Glomerular visceral epithelial cell (primary cell): ENCODE results near the gene FOLH1.
"Not testable (repeated sequence)": the region's sequence is repeated elsewhere in the genome, so short reads cannot be mapped to it uniquely, and the experiment has no call there.

Experiments
- DNase-seq: peaks from one replicate; pipeline ENCODE4 v3.0.0-alpha.2; 2016; ENCODE audit errors: extremely low spot score

FOLH1 gene

DNA sequence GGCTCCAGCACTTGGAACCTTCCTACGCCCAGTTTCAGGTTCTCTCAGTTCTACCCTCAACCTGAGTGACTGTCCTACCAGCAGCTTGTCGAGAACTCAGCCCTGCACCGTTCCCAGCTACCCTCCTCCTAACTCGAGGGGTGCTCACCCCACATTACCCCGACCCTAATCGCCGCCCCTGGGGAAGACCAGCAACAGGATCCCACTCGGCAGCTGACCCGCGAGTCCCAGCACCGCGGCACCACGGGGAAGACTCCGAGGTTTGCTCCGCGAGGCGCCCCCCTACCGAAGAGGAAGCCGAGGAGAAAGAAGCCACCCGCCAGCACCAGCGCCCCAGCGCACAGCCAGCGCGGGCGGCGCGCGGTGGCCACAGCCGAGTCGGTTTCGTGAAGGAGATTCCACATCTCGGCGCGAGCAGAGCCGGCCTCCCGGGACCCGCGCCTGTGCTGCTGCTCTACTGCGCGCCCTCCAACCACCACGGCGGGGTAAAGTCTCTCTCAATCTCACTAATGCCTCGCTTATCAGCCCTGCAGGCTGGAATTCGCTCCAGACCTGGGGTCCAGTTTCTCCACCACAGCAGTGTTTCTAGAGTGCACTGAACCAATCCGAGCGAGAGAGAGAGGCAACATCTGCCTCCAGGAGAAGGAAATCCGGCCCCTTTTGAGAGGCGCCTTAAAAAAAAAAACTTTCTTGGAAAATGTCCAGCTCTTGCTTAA, at the start of gene FOLH1:
TSS of gene FOLH1 (minus strand) at position 597 of the 716 bp plus-strand sequence. CDS start at position 404, 193 bp downstream.
- no peak for DNase-seq

- DNase-seq = not testable (repeated sequence)
These were observed 46.7 kb upstream of the FOLH1 start for GRCh38 chr11:49255148-49255547.

DNA sequence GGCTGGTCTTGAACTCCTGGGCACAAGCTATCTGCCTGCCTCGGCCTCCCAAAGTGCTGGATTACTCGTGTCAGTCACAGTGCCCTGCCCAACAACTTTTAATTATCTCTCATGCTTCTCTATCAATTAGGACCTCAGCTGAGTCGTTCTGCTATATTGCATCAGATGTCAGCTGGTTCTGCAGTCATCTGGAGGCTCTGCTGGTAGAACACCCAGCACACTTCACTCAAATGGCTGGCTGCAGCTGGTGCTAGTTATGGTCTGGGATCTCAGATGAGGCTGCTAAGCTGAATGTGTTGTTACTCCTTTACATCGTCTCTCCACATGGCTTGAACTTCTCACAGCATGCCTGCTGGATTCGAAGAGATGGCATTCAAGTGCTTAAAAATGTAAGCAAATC, 42.8 kb upstream of the FOLH1 start:
- not testable (repeated sequence) for DNase-seq

- DNase-seq = not testable (repeated sequence)
These were observed 42.2 kb upstream of the FOLH1 start for GRCh38 chr11:49250398-49251115.

GRCh38 chr11:49249363-49249762, 41.0 kb upstream of the FOLH1 start:
- DNase-seq = not testable (repeated sequence)

GRCh38 chr11:49233685-49234084, 25.3 kb upstream of the FOLH1 start:
- not testable (repeated sequence) for DNase-seq

DNA sequence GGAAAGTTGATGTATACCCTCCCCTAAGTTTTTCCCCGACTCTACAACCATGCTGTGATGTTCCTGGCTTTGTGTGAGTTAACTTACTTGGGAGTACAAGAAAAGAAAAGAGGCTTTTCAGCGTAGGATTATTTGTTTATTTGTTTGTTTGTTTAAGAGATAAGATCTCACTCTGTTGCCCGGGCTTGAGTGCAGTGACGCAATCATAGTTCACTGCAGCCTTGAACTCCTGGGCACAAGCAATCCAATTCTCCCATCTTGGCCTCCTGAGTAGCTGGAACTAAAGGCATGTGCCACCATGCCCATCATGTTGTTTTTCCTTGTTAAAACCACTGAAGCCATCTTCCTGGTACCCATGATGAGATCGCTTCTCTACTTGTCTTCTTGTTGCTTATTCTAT, 24.6 kb upstream of the FOLH1 start:
- DNase-seq = not testable (repeated sequence)

DNA sequence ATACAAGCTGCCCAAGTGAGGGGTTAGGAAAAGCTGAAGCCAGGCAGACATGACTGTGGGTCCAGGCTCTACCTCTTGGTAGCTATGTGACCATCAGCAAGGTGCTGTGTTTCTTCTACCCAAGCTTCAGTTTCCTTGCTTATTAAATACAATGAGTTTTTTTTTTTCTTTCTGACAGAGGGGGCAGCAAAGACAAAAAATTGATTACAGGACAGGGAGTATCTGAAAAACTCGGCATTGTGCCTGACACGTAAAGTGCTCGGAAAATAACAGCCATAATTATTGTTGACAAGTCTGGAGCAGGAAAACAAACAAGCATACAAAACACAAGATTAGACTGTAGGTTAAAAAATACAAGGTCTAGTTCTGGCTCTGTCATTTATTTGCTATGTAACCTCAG, 23.3 kb upstream of the FOLH1 start:
- DNase-seq = not testable (repeated sequence)

DNA sequence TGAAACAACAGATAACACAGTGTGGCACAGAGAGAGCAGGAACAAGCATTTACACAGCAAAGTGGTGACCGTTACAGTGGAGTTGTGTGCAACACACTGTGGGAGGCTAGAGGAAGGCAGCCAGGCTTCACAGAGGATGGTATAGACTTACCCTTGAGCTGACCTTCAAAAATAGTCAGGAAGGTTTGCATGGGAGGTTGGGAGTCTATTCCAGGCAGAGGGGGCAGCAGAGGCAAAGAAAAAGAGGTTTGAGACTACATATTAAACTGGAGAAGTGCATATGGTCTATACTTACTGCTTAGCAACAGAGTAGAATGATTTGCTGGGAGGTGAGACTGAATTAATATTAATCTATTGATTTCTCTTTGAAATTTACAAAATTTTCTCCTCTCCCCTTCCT, 22.1 kb upstream of the FOLH1 start:
- not testable (repeated sequence) for DNase-seq

- not testable (repeated sequence) for DNase-seq
These were observed 21.6 kb upstream of the FOLH1 start for GRCh38 chr11:49230001-49230400.

- not testable (repeated sequence) for DNase-seq
These were observed 20.7 kb upstream of the FOLH1 start for GRCh38 chr11:49229136-49229535.

DNA sequence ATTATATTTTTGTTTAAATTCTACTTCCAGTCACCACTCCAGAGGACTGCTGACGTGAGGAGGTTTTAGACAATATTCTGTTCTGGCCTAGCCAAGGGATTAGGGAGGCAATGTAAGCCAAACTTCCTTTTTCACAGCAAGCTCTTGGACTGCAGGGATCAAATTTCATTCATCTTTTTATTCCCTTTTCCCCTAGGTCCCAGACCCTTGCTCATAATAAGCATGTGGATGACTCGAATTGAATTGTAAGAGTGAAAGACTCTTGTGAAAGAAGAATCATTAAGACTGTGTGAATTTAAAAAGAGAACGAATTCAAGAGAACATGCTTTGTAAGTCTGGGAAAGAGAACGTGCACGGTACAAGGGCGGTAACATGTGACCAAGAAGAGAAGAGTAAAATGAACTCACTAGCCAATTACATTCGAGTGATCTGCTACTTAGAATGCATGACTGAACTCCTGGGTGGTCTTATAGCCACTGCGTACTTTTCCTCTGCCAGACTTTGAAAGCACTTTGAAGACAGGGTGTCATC, 16.9 kb upstream of the FOLH1 start:
- DNase-seq = not testable (repeated sequence)

DNA sequence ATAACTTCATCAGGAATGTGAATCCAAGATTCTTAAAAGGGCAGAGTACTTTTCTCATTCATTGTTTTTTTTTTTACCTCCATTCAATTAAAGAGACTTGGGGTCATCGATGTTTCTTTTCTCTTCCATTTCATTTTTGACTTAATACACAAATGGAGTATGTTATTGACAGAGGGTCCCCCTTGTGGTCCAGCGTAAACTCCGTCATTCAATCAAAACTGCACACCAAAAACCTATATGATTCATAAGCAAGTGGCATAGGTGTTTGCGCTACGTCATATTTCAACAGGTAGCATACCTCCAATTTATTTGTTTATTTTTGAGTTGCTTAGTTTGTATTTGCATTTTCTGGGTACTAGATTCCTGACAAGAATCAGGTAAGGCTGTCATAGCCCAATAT, 12.7 kb upstream of the FOLH1 start:
- DNase-seq = no peak

GRCh38 chr11:49213026-49213560, 4.7 kb upstream of the FOLH1 start:
- no peak for DNase-seq

DNA sequence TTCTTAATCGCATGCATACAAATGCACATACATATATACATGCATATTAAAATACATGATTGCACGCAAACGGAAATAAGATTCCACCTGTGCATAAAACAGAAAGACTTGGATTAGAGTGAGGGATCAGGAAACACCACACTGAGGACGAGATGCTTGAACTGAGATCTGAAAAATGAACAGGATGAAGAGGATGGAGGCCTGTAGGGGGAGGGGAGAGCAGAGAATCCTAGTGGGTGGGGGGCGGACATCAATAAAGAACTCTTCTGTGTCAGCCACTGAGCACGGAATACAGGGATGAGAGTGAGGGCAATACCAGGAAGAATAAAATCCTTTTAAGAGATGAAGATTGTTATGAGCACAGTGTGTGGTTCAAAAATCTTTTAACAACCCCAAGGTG, 1.4 kb downstream of the FOLH1 start:
- DNase-seq = not testable (repeated sequence)

- no peak for DNase-seq
These were observed 6.0 kb downstream of the FOLH1 start for GRCh38 chr11:49202287-49202976.

DNA sequence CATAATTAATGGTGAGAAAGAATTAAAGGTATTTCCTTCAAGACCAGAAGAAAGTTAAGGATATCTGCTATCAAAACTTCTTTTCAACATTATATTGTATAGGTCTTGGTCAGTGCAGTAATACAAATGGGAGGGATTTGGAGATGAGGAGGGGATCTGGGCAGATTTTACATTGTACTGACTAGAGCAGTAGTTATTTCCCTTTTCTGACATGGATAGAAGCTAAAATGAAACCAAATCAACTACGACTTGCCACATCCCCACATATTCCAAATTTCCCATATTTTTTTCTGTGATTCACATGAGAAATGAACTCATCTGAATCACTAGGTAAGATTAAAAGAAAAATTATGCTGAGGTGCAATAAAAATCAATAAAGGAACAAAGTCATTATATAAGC, 11.6 kb downstream of the FOLH1 start:
- DNase-seq = not testable (repeated sequence)

DNA sequence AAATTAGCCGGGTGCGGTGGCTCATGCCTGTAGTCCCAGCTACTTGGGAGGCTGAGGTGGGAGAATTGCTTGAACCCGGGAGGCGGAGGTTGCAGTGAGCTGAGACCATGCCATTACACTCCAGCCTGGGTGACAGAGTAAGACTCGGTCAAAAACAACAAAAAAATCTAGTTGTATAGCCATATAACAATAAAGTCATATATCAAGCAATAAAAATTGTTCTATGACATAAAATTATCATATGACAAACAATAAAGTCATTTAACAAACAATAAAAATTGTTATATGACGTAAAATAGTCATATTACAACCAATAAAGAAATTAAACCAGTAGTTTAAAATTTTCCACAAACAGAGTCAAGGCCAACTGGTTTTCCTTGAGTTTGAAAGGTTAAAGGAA, 12.4 kb downstream of the FOLH1 start:
- not testable (repeated sequence) for DNase-seq

DNA sequence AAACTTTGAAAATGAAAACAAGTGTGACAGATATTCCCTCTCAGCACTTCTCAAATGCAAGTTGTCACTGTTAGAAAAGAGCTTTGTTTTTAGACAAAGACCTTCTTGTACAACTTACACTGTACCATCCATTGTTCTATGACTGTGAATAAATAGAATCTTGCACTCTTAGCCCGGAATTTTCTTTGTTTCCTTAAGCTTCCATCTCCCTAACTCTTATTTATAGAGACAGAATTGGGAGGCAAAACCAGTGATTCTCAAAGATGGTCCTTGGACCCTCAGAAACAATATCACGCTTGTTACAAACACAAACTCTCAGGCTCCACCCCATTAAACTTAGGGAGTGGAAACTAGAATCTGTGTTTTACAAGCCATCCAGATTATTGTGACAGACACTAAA, 18.1 kb downstream of the FOLH1 start:
- DNase-seq = not testable (repeated sequence)

GRCh38 chr11:49186225-49186624, 22.2 kb downstream of the FOLH1 start:
- not testable (repeated sequence) for DNase-seq

DNA sequence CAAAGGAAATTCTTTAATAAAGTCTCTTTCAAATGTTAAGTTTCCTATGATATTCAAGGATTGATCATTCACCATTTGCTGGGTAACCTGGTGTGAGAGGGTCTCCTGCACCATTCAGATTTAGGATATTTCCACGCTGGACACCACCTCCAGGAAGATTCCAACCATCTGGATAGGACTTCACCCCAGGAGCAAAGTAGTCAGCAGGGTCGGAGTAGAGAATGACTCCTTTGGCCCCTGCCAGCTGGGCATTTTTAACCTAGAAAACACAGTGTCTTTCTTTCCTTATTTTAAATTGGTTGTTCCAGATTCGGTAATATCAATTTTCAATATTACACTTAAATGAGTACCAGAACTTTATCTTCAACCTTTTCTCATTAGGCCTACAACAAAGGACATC, 22.8 kb downstream of the FOLH1 start:
- not testable (repeated sequence) for DNase-seq

DNA sequence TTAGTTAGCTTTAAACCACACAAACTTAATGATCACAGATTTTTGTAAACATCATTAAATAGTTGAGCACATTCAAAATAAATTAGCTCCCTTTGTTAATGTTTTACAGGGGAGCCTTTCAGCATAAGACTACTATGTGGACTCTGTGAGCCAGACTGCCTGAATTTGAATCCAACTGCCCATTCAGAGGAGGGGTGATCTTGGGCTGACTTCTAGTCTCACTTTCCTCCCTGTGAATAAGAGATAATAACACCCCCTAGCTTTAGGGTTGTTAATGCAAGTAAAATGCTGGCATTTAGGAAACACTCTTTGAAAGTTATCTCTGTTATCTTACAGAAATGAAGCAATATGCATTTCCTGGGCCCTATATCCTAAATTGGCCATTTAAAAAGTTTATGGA, 23.6 kb downstream of the FOLH1 start:
- not testable (repeated sequence) for DNase-seq
